H9 (cell line): ENCODE results near the gene NRK. TPM values are rescaled to one million over a fixed set of nuclear protein-coding genes. Genes with fewer than 3 reads are reported as not detected.

Experiments used
- DNase-seq: peaks from one replicate; pipeline ENCODE4 v3.0.0-alpha.2; 2017
- H2AFZ ChIP-seq: one replicate; pipeline ENCODE4 v1.6.1; 2013; ENCODE audit warnings: mild to moderate bottlenecking, low read length, control low read depth, moderate library complexity
- H2AK5ac ChIP-seq: 2 replicates; pipeline ENCODE4 v1.6.1; 2013; ENCODE audit warnings: low read length, control low read depth, mixed read lengths; ENCODE audit not compliant: insufficient read length
- H2BK120ac ChIP-seq: one replicate; pipeline ENCODE4 v1.6.1; 2013; ENCODE audit warnings: low read depth, mild to moderate bottlenecking, low read length, control low read depth, inconsistent platforms; ENCODE audit not compliant: poor library complexity, severe bottlenecking
- H2BK12ac ChIP-seq: 2 replicates; pipeline ENCODE4 v1.6.1; 2013; ENCODE audit warnings: low read length, control low read depth, mixed read lengths, low read depth; ENCODE audit not compliant: insufficient read length
- H2BK15ac ChIP-seq: 2 replicates; pipeline ENCODE4 v1.6.1; 2013; ENCODE audit warnings: low read depth, low read length, control low read depth
- H2BK20ac ChIP-seq: one replicate; pipeline ENCODE4 v1.6.1; 2013; ENCODE audit warnings: low read depth, mild to moderate bottlenecking, low read length, control low read depth, inconsistent platforms; ENCODE audit not compliant: poor library complexity, severe bottlenecking
- H2BK5ac ChIP-seq: 2 replicates; pipeline ENCODE4 v1.6.1; 2013; ENCODE audit warnings: low read length, control low read depth, mixed read lengths; ENCODE audit not compliant: insufficient read length
- H3K14ac ChIP-seq: 2 replicates; pipeline ENCODE4 v1.6.1; 2013; ENCODE audit warnings: low read length, control low read depth; ENCODE audit not compliant: insufficient read depth
- H3K18ac ChIP-seq: 2 replicates; pipeline ENCODE4 v1.6.1; 2013; ENCODE audit warnings: low read depth, mild to moderate bottlenecking, mixed read lengths, low read length, control low read depth; ENCODE audit not compliant: insufficient read length
- H3K23ac ChIP-seq: 2 replicates; pipeline ENCODE4 v1.6.1; 2013; ENCODE audit warnings: low read length, control low read depth, mixed read lengths, low read depth; ENCODE audit not compliant: insufficient read length
- H3K23me2 ChIP-seq: 2 replicates; pipeline ENCODE4 v1.6.1; 2013; ENCODE audit warnings: low read depth, mild to moderate bottlenecking, mixed read lengths, low read length, control low read depth; ENCODE audit not compliant: insufficient read length, poor library complexity, severe bottlenecking
- H3K27ac ChIP-seq: 2 replicates; pipeline ENCODE4 v1.5.1; 2013; ENCODE audit warnings: low read length, control low read depth, mixed read lengths, low read depth; ENCODE audit not compliant: insufficient read length
- H3K27me3 ChIP-seq: 2 replicates; pipeline ENCODE4 v1.6.1; 2013; ENCODE audit warnings: low read length, control low read depth, inconsistent platforms; ENCODE audit not compliant: insufficient read depth
- H3K4ac ChIP-seq: 2 replicates; pipeline ENCODE4 v1.6.1; 2013; ENCODE audit warnings: low read depth, mild to moderate bottlenecking, control low read depth, inconsistent platforms, low read length, moderate library complexity
- H3K4me1 ChIP-seq: 2 replicates; pipeline ENCODE4 v1.6.1; 2013; ENCODE audit warnings: low read length, control low read depth, inconsistent platforms; ENCODE audit not compliant: insufficient read depth
- H3K4me2 ChIP-seq: 2 replicates; pipeline ENCODE4 v1.6.1; 2013; ENCODE audit warnings: low read length, control low read depth, mixed read lengths; ENCODE audit not compliant: insufficient read length, insufficient read depth
- H3K56ac ChIP-seq: 2 replicates; pipeline ENCODE4 v1.6.1; 2013; ENCODE audit warnings: low read depth, mild to moderate bottlenecking, mixed read lengths, low read length, control low read depth; ENCODE audit not compliant: insufficient read length
- H3K79me1 ChIP-seq: 2 replicates; pipeline ENCODE4 v1.6.1; 2013; ENCODE audit warnings: low read depth, mild to moderate bottlenecking, moderate library complexity, low read length, control low read depth, inconsistent platforms; ENCODE audit not compliant: insufficient read depth, poor library complexity, severe bottlenecking
- H3K79me2 ChIP-seq: 2 replicates; pipeline ENCODE4 v1.6.1; 2013; ENCODE audit warnings: low read length, control low read depth, inconsistent platforms; ENCODE audit not compliant: insufficient read depth
- H3K9ac ChIP-seq: 2 replicates; pipeline ENCODE4 v1.6.1; 2013; ENCODE audit warnings: low read length, control low read depth, mixed read lengths; ENCODE audit not compliant: insufficient read length; ENCODE audit errors: extremely low read depth
- H3K9me3 ChIP-seq: one replicate; pipeline ENCODE4 v1.6.1; 2013; ENCODE audit warnings: low read depth, low read length, inconsistent platforms; ENCODE audit not compliant: control insufficient read depth
- H3T11ph ChIP-seq: one replicate; pipeline ENCODE4 v1.6.1; 2013; ENCODE audit warnings: mild to moderate bottlenecking, low read length, control low read depth, inconsistent platforms
- H4K20me1 ChIP-seq: one replicate; pipeline ENCODE4 v1.6.1; 2013; ENCODE audit not compliant: control insufficient read depth, insufficient read length, insufficient read depth
- H4K5ac ChIP-seq: 2 replicates; pipeline ENCODE4 v1.6.1; 2013; ENCODE audit warnings: low read depth, mild to moderate bottlenecking, mixed read lengths, low read length, control low read depth; ENCODE audit not compliant: insufficient read length
- H4K8ac ChIP-seq: replicated peaks from 2 replicates; pipeline ENCODE4 v1.6.1; 2013; ENCODE audit warnings: low read length, control low read depth, mixed read lengths, low read depth; ENCODE audit not compliant: insufficient read length
- H4K91ac ChIP-seq: 2 replicates; pipeline ENCODE4 v1.6.1; 2013; ENCODE audit warnings: low read depth, mild to moderate bottlenecking, moderate library complexity, mixed read lengths, low read length, control low read depth; ENCODE audit not compliant: insufficient read length
- H3K27ac Mint-ChIP-seq, 3 experiments: 2 replicates in 2 of 3; 3 replicates in 1 of 3; pipeline ENCODE4 v1.8.0; 2020 to 2021; ENCODE audit warnings: mixed read lengths in 3 of 3, mild to moderate bottlenecking in 1 of 3, moderate library complexity in 1 of 3
- H3K27me3 Mint-ChIP-seq: 2 replicates; pipeline ENCODE4 v1.8.0; 2021; ENCODE audit warnings: low read depth, mild to moderate bottlenecking, moderate library complexity, mixed read lengths
- H3K36me3 Mint-ChIP-seq, 3 experiments: 2 replicates in 2 of 3; 3 replicates in 1 of 3; pipeline ENCODE4 v1.8.0; 2020 to 2021; ENCODE audit warnings: low read depth in 3 of 3, mixed read lengths in 3 of 3; ENCODE audit not compliant: insufficient read depth in 1 of 3
- H3K4me1 Mint-ChIP-seq, 2 experiments: 2 replicates each; pipeline ENCODE4 v1.8.0; 2020; ENCODE audit warnings: mixed read lengths in 2 of 2
- H3K4me3 Mint-ChIP-seq, 2 experiments: 2 replicates in 1 of 2; 3 replicates in 1 of 2; pipeline ENCODE4 v1.8.0; 2020 to 2021; ENCODE audit warnings: mild to moderate bottlenecking in 2 of 2, mixed read lengths in 2 of 2, moderate library complexity in 1 of 2
- H3K9me3 Mint-ChIP-seq, 2 experiments: 2 replicates in 1 of 2; 3 replicates in 1 of 2; pipeline ENCODE4 v1.8.0; 2020; ENCODE audit warnings: mild to moderate bottlenecking in 2 of 2, mixed read lengths in 2 of 2, moderate library complexity in 1 of 2
- CTCF ChIP-seq: fragments of 200-600 bp; sonication (generic); conservative IDR thresholded peaks from 3 replicates; pipeline ENCODE4 v1.8.0; 2021; ENCODE audit warnings: antibody characterized with exemption, mild to moderate bottlenecking
- WGBS: extraction: QIAGEN DNeasy Blood & Tissue Kit; methylation state at CpG from one replicate; pipeline ENCODE4 v1.1.7; 2013; ENCODE audit warnings: missing lambda C conversion rate, low lambda C conversion rate, mixed read lengths; ENCODE audit not compliant: insufficient read length; ENCODE audit errors: extremely low coverage; 5-methylcytosine and 5-hydroxymethylcytosine counted together
- total RNA-seq: library from RNA; stranded (reverse); gene quantifications from 2 replicates; pipeline ENCODE4 v1.2.1, GENCODE V29; 2021

Gene NRK
- total RNA-seq, 1 experiment from 2014 or later = 1.4 TPM

DNA sequence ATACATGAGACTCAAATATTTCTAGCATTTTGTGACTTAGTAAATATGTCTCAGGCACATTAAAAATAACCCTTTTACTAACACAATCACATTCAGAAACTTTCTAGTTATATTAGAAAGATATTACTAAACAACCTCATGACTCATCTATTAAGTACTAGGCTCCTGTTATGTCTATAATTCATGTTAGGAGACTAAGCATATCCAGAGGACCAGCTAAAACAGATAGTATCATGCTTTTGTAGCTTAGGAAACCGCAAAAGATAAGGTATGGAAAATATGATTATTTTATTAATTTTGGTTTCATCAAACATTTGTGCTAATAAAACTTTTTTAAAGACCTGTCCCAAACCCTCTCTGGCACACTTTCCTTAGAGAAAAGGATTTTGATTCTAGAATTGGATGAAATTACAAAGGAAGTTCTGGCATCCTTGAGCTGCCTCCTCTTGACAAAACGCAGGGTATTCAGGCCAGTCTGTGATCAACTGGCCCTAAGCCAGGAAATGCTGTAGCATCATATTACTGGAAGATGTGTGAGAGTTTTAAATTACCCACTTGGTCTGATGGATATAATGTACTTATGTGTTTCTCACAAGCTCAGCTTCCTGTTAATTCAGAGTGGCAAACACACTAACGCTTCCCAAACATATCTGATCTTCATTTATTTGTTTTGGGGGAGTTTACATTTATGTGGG, 60.4 kb downstream of the NRK start:
- peaks cover 1% of the 10 kb centered on the region; the same call in 1 of the 2 replicates for H3K27me3 Mint-ChIP-seq
- TF ChIP-seq CTCF = no peak
- H2BK12ac ChIP-seq = no peak overlapping the region
- H3K9me3 Mint-ChIP-seq = peaks cover 0 to 39% of the 10 kb centered on the region in 2 experiments; a peak in 2 of 5 replicates
- H3K27ac ChIP-seq = no peak overlapping the region
- H2BK15ac ChIP-seq = no peak overlapping the region
- no peak overlapping the region for H4K91ac ChIP-seq
- no peaks in the 10 kb centered on the region for H3K23me2 ChIP-seq
- H3K4ac ChIP-seq = no peak overlapping the region
- no peak overlapping the region for H3T11ph ChIP-seq
- no peak overlapping the region for H3K14ac ChIP-seq
- H3K4me3 Mint-ChIP-seq = no peak overlapping the region
- H2BK120ac ChIP-seq = no peak overlapping the region
- no peak overlapping the region for H4K5ac ChIP-seq
- H3K79me1 ChIP-seq = no peaks in the 10 kb centered on the region
- DNase-seq = no peak
- no peak overlapping the region for H2AFZ ChIP-seq
- H3K9ac ChIP-seq = no peak overlapping the region
- no peaks in the 10 kb centered on the region for H3K4me1 ChIP-seq
- no peaks in the 10 kb centered on the region for H3K79me2 ChIP-seq
- no peak overlapping the region for H3K27ac Mint-ChIP-seq
- no peak overlapping the region for H2AK5ac ChIP-seq
- no peak overlapping the region for H2BK20ac ChIP-seq
- H3K18ac ChIP-seq = no peak overlapping the region
- H3K56ac ChIP-seq = no peak overlapping the region
- H3K23ac ChIP-seq = no peak overlapping the region
- no peaks in the 10 kb centered on the region for H3K9me3 ChIP-seq
- H3K27me3 ChIP-seq = no peaks in the 10 kb centered on the region
- no peaks in the 10 kb centered on the region for H3K4me1 Mint-ChIP-seq
- no CpG with 5 or more reads among the region's 3 CpGs for WGBS
- no peaks in the 10 kb centered on the region for H4K20me1 ChIP-seq
- H4K8ac ChIP-seq = no peak overlapping the region
- H3K4me2 ChIP-seq = no peak overlapping the region
- H3K36me3 Mint-ChIP-seq = no peaks in the 10 kb centered on the region
- H2BK5ac ChIP-seq = no peak overlapping the region
